GM12873 (cell line): ENCODE results near the gene TSPEAR.

Experiments
- TF ChIP-seq, protein P1 (sequence below): IDR thresholded peaks from 2 replicates; pipeline ENCODE4 v1.5.1; 2012; ENCODE audit warnings: low read depth, mild to moderate bottlenecking, moderate library complexity, low read length, control low read depth; ENCODE audit not compliant: insufficient read depth; ENCODE audit errors: missing control alignments

TSPEAR gene

DNA sequence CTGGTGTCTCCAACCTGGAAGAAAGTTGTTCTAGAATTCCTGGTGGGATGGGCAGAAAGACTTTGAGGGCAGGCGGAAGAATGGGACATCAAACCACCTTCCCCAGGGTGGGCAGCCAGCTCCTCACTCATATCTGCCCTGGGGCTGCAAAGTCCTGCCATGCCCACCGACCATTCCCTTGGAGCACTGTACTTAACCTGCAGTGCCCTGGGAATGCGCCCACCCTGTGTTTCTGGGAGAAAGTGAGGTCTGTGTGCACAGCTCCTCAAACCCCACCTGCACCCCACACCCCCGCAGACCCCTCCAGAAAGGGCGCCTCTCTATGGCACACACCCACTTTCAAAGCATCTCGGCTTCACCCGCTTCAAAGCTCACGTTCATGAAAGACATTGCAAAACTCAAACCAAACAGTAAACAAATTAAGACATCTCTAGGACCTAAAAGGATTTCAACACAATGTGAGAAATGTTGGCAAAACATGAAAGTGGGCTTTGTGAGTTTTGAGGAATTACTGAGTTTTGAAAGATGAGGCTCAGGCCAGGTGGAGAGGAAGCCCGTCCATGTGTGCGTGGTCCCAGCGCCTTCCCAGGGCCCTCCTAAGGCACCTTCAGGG lies 196.5 kb downstream of the TSPEAR start:
- TF ChIP-seq, protein P1, sequence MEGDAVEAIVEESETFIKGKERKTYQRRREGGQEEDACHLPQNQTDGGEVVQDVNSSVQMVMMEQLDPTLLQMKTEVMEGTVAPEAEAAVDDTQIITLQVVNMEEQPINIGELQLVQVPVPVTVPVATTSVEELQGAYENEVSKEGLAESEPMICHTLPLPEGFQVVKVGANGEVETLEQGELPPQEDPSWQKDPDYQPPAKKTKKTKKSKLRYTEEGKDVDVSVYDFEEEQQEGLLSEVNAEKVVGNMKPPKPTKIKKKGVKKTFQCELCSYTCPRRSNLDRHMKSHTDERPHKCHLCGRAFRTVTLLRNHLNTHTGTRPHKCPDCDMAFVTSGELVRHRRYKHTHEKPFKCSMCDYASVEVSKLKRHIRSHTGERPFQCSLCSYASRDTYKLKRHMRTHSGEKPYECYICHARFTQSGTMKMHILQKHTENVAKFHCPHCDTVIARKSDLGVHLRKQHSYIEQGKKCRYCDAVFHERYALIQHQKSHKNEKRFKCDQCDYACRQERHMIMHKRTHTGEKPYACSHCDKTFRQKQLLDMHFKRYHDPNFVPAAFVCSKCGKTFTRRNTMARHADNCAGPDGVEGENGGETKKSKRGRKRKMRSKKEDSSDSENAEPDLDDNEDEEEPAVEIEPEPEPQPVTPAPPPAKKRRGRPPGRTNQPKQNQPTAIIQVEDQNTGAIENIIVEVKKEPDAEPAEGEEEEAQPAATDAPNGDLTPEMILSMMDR: no peak

DNA sequence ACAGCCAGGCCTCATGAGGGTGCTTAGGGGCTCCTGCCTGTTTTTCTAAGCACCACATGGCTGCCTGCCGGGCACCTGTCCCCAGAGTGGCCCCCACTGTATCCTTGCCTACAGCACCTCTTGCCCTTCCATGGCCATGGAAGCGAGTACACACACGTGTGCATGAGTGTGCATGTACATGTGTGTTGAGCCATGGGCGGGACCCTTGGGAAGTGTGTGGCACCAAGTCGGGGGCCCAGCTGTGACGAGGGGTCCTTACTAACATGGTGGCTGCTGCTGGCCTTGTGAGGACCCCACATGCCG lies 197.2 kb downstream of the TSPEAR start:
- TF ChIP-seq, protein P1: no peak

- TF ChIP-seq, protein P1: no peak
These were observed 197.8 kb downstream of the TSPEAR start for GRCh38 chr21:44513389-44514217.

- TF ChIP-seq, protein P1: no peak
These were observed 198.6 kb downstream of the TSPEAR start for GRCh38 chr21:44512496-44513388.

- TF ChIP-seq, protein P1: no peak
These were observed 199.5 kb downstream of the TSPEAR start for GRCh38 chr21:44511938-44512275.

- TF ChIP-seq, protein P1: no peak
These were observed 200.0 kb downstream of the TSPEAR start for GRCh38 chr21:44511219-44511937.
